H1 (cell line): Measurements from ENCODE around the gene ACP2. TPM values are rescaled to one million over a fixed set of nuclear protein-coding genes. Genes with fewer than 3 reads are reported as not detected.

Experiments used
- ATF3 ChIP-seq: IDR thresholded peaks from 2 replicates; pipeline ENCODE4 v1.6.1; 2011; ENCODE audit warnings: low read depth, mild to moderate bottlenecking, low read length; ENCODE audit not compliant: insufficient read depth
- BCL11A ChIP-seq, 2 experiments: IDR thresholded peaks; one replicate each; pipeline ENCODE4 v1.6.1; 2011; ENCODE audit warnings: low read depth in 2 of 2, low read length in 2 of 2, mild to moderate bottlenecking in 2 of 2
- CHD7 ChIP-seq: fragments of 300-600 bp; sonication (generic); IDR thresholded peaks from 2 replicates; pipeline ENCODE4 v1.7.1; 2012; ENCODE audit warnings: low read length, moderate library complexity, mild to moderate bottlenecking, inconsistent platforms; ENCODE audit not compliant: insufficient replicate concordance
- POLR2A ChIP-seq, 2 experiments: IDR thresholded peaks; 1 replicate in 1 of 2; 2 replicates in 1 of 2; pipeline ENCODE4 v1.6.1; 2011; ENCODE audit warnings: low read depth in 2 of 2, low read length in 2 of 2, mild to moderate bottlenecking in 2 of 2; ENCODE audit errors: control extremely low read depth in 1 of 2
- YY1 ChIP-seq: IDR thresholded peaks from 2 replicates; pipeline ENCODE4 v1.6.1; 2011; ENCODE audit warnings: low read depth, mild to moderate bottlenecking, low read length
- polyA plus RNA-seq, 7 experiments: library from polyadenylated mRNA; depleted of rRNA in 3 of 7; stranded (reverse) in 5 of 7; unstranded in 2 of 7; fragments of >200 nt in 5 of 7; fragments of 200-250 nt in 2 of 7; gene quantifications; 1 replicate in 5 of 7; 2 replicates in 1 of 7; 4 replicates in 1 of 7; pipeline versions ENCODE4 v1.2.1 to v1.2.3, GENCODE V29; 2011 to 2013; ENCODE audit warnings: missing spikeins in 2 of 7, mixed read lengths in 2 of 7
- total RNA-seq: library from RNA; stranded (reverse); fragmentation: NEBNext Ultra II Directional; extraction: Animal tissue kit (Norgen Biotek cat#: 25700); gene quantifications from 2 replicates; pipeline ENCODE4 v1.2.1, GENCODE V29; 2021

The ACP2 gene
- total and polyA plus RNA-seq, 2 of the 8 experiments (the other 6 are each of a cell fraction or from before 2014, with no cell fraction given), result 17.8 to 19.8 TPM

- TF ChIP-seq CHD7 (no peak), YY1 (no peak), BCL11A (IDR thresholded peaks at IDR 0.05; ENCODE audit: low read depth in 2 of 2, low read length in 2 of 2) (no peak), ATF3 (no peak), POLR2A (IDR thresholded peaks at IDR 0.05; ENCODE audit: control extremely low read depth in 1 of 2, low read depth in 2 of 2, low read length in 2 of 2) (no peak)
Measured at GRCh38 chr11:47239852-47240251, 8.8 kb downstream of the ACP2 start (continued).
